Measurements from ENCODE around the gene OGT. TPM values are rescaled to one million over a fixed set of nuclear protein-coding genes. Genes with fewer than 3 reads are reported as not detected.
"Not testable (repeated sequence)": the region's sequence is repeated elsewhere in the genome, so short reads cannot be mapped to it uniquely, and the experiment has no call there.

The OGT gene
- total RNA-seq, result 100 to 1,000 TPM in 1 of 4 donors, 10 to 100 TPM in 3; 56.3 to 157 (median 67.0) TPM

DNA sequence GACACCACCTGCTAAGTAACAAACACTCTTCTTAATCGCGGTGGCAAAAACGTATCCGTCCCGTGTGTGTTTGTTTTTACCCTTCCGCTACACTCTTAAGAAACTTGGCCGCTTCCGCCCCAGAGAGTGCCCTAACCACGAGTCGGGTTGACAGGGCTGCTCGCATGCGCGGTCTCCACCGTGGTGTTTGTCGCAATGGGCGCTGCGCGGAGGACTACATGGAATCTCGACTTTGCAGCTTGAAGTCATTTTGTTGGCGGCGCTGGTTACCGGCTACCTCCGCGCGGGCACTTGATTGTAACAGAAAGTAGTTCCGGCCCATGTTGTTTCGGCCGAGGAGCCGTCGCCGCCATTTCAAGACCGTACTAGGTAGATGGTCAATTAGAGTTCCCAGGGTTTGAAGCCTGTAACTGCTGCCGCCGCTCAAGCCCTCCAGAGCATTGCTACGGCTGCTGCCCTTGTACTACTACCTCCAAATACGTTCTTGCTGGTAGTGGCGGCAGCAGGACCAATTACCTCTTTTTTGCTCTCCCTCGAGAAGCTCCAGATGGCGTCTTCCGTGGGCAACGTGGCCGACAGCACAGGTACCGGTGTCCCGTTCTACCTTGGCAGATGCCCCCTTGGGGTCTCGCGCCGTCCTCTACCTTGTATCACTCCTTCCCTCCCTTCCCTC, at the start of gene OGT:
Gene OGT (plus strand): TSS at position 352 of the 673 bp plus-strand sequence. CDS start 196 bp downstream, at position 548.
- H3K9me3 ChIP-seq, result peaks cover 0 to 6% (median 0%) of the 10 kb centered on the region in 3 donors
- TF ChIP-seq POLR2A (IDR thresholded peaks at IDR 0.05) (peak in 2 of 4 donors; percentile 32 to 78), CTCF (IDR thresholded peaks at IDR 0.05) (no peak)
- DNase-seq, result peak; percentile 80
- peaks cover 0 to 33% (median 8%) of the 10 kb centered on the region in 3 donors for H3K4me1 ChIP-seq
- whole genome bisulfite sequencing, 2 donors, result 1 to 55% methylated on average over 26 to 34 of the region's 47 CpGs
- intact Hi-C loops (cut with DNase I), result no loop called here
- no peaks in the 10 kb centered on the region for H3K27me3 ChIP-seq
- H3K27ac ChIP-seq, result peak within 1 kb of the TSS; percentile 89 to 93 (median 91)
- H3K4me3 ChIP-seq, result peak within 1 kb of the TSS; percentile 64 to 76 (median 70)
- H3K36me3 ChIP-seq, result peaks cover 0 to 10% (median 0%) of the 10 kb centered on the region in 3 donors

DNA sequence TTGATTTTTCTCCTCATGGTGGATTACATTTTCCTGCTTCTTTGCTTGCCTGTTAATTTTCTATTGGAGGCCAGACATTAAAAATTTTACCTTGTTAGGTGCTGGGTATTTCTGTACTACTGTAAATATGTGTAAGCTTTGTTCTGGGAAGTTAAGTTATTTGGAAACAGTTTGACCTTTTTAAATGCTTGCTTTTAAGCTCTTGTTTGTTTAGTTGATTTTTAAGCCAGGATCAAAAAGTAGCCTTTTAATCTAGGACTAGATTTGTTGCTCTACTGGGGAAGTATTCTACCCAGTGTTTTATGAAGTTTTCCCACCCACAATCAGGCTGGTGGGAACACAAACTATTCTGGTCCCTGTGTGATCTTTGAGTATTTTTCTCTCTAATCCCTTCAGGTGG, 45.1 kb upstream of the OGT start:
- H3K27me3 ChIP-seq, result no peaks in the 10 kb centered on the region
- no peak overlapping the region for H3K4me3 ChIP-seq
- intact Hi-C loops (cut with DNase I), result no loop called here

GRCh38 chrX:71489540-71489939, 43.4 kb upstream of the OGT start:
- DNase-seq, result no peak
- TF ChIP-seq CTCF (IDR thresholded peaks at IDR 0.05), result no peak
- intact Hi-C loops (cut with DNase I), result no loop called here
- WGBS, 2 donors, result 81 to 84% methylated on average over 5 of the region's 5 CpGs
- no peaks in the 10 kb centered on the region for H3K9me3 ChIP-seq
- no peaks in the 10 kb centered on the region for H3K36me3 ChIP-seq
- H3K27me3 ChIP-seq, result no peaks in the 10 kb centered on the region
- H3K4me3 ChIP-seq, result no peak overlapping the region
- no peak overlapping the region for H3K27ac ChIP-seq
- H3K4me1 ChIP-seq, result peaks cover 0 to 14% (median 0%) of the 10 kb centered on the region in 3 donors

More for the DNA sequence above, 45.1 kb upstream of the OGT start:
- TF ChIP-seq CTCF (IDR thresholded peaks at IDR 0.05) (no peak), POLR2A (IDR thresholded peaks at IDR 0.05) (no peak)
- no peak for DNase-seq
- peaks cover 0 to 10% (median 0%) of the 10 kb centered on the region in 3 donors for H3K4me1 ChIP-seq
- no peak overlapping the region for H3K27ac ChIP-seq
- no peaks in the 10 kb centered on the region for H3K9me3 ChIP-seq
- no peaks in the 10 kb centered on the region for H3K36me3 ChIP-seq

- TF ChIP-seq CTCF (IDR thresholded peaks at IDR 0.05) (no peak), POLR2A (IDR thresholded peaks at IDR 0.05) (no peak)
- DNase-seq, result no peak
- H3K27me3 ChIP-seq, result no peaks in the 10 kb centered on the region
- H3K4me1 ChIP-seq, result peaks cover 0 to 14% (median 0%) of the 10 kb centered on the region in 3 donors
- H3K36me3 ChIP-seq, result no peaks in the 10 kb centered on the region
- intact Hi-C loops (cut with DNase I), result no loop called here
- H3K27ac ChIP-seq, result peak overlapping the region; percentile 26 to 55 (median 40)
- WGBS, 2 donors, result 0 to 63% methylated on average over 7 to 23 of the region's 76 CpGs
- no peaks in the 10 kb centered on the region for H3K9me3 ChIP-seq
- peak overlapping the region; percentile 44 to 73 (median 50) for H3K4me3 ChIP-seq
These were observed 40.5 kb upstream of the OGT start for GRCh38 chrX:71492231-71493065.

DNA sequence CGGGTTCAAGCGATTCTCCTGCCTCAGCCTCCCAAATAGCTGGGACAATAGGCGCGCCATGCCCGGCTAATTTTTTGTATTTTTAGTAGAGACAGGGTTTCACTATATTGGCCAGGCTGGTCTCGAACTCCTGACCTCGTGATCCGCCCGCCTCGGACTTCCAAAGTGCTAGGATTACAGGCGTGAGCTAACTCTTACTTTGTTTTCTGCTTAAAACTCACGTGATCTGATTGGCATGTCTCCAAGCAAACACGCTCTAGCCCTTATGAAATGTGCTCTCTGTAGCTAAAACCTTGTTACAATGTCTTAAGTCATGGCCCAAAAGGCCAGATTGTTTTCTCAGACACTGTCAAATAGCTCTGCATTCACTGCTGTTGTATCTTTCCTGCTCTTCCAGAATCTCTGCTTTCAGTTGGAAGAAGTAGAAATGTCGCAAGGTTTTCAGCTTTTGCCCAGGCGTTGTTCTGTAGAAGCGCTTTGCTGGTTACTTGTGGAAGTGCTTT, 39.7 kb upstream of the OGT start:
- intact Hi-C loops (cut with DNase I), result no loop called here
- Histone ChIP-seq H3K36me3 (no peaks in the 10 kb centered on the region), H3K4me3 (peak overlapping the region; percentile 44 to 73 (median 50)), H3K27ac (peak overlapping the region in 3 of 4 donors; percentile 26 to 55 (median 46)), H3K27me3 (no peaks in the 10 kb centered on the region), H3K9me3 (no peaks in the 10 kb centered on the region), H3K4me1 (peaks cover 0 to 14% (median 0%) of the 10 kb centered on the region in 3 donors)
- no peak for DNase-seq
- TF ChIP-seq POLR2A (IDR thresholded peaks at IDR 0.05), result no peak
- TF ChIP-seq CTCF (IDR thresholded peaks at IDR 0.05), result no peak
- WGBS, 2 donors, result 32 to 62% methylated on average over 11 to 13 of the region's 16 CpGs

DNA sequence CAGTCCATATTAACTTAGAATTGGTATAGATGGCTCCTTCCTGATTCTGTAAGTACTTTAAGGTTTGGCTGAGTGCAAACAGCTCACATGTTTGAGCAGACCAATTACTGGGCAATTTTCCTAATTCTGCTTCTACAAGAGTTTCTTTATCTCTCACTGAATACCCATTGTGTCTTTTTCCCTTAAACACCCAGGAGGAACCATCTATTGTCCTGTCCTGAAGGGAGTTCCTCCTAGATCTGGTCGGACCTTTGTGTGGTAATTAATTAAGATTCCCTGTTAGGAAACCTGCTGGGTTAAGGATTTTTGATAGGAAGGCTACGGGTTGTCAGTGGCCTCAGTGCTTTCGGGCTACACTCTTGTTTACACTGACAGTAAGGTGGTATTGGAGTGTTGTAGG, 36.9 kb upstream of the OGT start:
- 67 to 83% methylated on average over 2 to 3 of the region's 3 CpGs for WGBS, 2 donors
- intact Hi-C loops (cut with DNase I); H3K4me3 ChIP-seq; H3K36me3 ChIP-seq; H3K27ac ChIP-seq; H3K9me3 ChIP-seq; H3K27me3 ChIP-seq; DNase-seq: not testable (repeated sequence)
- H3K4me1 ChIP-seq, result peaks cover 0 to 14% (median 0%) of the 10 kb centered on the region in 3 donors

All from esophagus squamous epithelium (tissue), 5 donors.